Kidney (tissue), 14 donors: ENCODE measurements around the gene UQCC2. TPM values are rescaled to one million over a fixed set of nuclear protein-coding genes. Genes with fewer than 3 reads are reported as not detected.
A peak's percentile ranks its signal among the peaks of the same experiment; 100 is the strongest.

Experiments
- DNase-seq, 5 donors: peaks; one replicate each; pipeline ENCODE4 v3.0.0-alpha.2; 2013 to 2020
- FAIRE-seq: peaks from 2 replicates; lab custom pipeline; 2012; peaks lifted over from hg19 to GRCh38; lab: Jason Lieb, UNC
- H3K27ac ChIP-seq, 2 donors: one replicate each; pipeline ENCODE4 v1.7.0; 2013; ENCODE audit warnings: low read depth in 2 of 2, low read length in 2 of 2, inconsistent platforms in 1 of 2
- H3K27me3 ChIP-seq: one replicate; pipeline ENCODE4 v1.7.1; 2013; ENCODE audit warnings: low read length, inconsistent platforms; ENCODE audit not compliant: control insufficient read depth, insufficient read depth
- H3K36me3 ChIP-seq, 3 donors: one replicate each; pipeline versions ENCODE4 v1.7.0 to v1.7.1; 2013; ENCODE audit warnings: low read length in 3 of 3, control low read depth in 1 of 3, inconsistent platforms in 1 of 3; ENCODE audit not compliant: insufficient read depth in 3 of 3, control insufficient read depth in 2 of 3
- H3K4me1 ChIP-seq, 3 donors: one replicate each; pipeline versions ENCODE4 v1.7.0 to v1.7.1; 2013; ENCODE audit warnings: low read length in 3 of 3, inconsistent platforms in 1 of 3, low read depth in 1 of 3; ENCODE audit not compliant: control insufficient read depth in 2 of 3, insufficient read depth in 2 of 3
- H3K4me3 ChIP-seq, 3 donors: one replicate each; pipeline versions ENCODE4 v1.7.0 to v1.8.1; 2013; ENCODE audit warnings: low read length in 3 of 3, control low read depth in 1 of 3, inconsistent platforms in 1 of 3
- H3K9ac ChIP-seq, 3 donors: one replicate each; pipeline versions ENCODE4 v1.7.0 to v1.7.1; 2013; ENCODE audit warnings: low read length in 3 of 3, control low read depth in 1 of 3, inconsistent platforms in 1 of 3
- H3K9me3 ChIP-seq, 3 donors: one replicate each; pipeline versions ENCODE4 v1.7.0 to v1.7.1; 2013; ENCODE audit warnings: low read length in 3 of 3, control low read depth in 1 of 3, inconsistent platforms in 1 of 3; ENCODE audit not compliant: control insufficient read depth in 2 of 3, insufficient read depth in 1 of 3
- intact Hi-C: fragments of 100-400 bp; cut with DNase I; formaldehyde crosslinking; loops from one replicate; pipeline ENCODE4 v1.11.1; 2022
- polyA plus RNA-seq: library from polyadenylated mRNA; stranded (reverse); fragments of 350-450 nt; fragmentation: Illumina TruSeq; extraction: RNeasy Lipid Tissue Mini Kit (QIAGEN cat#74804); gene quantifications from one replicate; pipeline ENCODE4 v1.2.3, GENCODE V29; 2014; ENCODE audit warnings: low read depth, low replicate concordance; ENCODE audit not compliant: insufficient read depth
- total RNA-seq: library from RNA; stranded (reverse); fragmentation: NEBNext Ultra II Directional; extraction: Animal tissue kit (Norgen Biotek cat#: 25700); gene quantifications from one replicate; pipeline ENCODE4 v1.2.1, GENCODE V29; 2021
- TF ChIP-seq, protein P1 (sequence below): IDR thresholded peaks from 3 replicates; pipeline ENCODE4 v1.5.1; 2012; ENCODE audit warnings: mild to moderate bottlenecking, moderate library complexity, borderline replicate concordance; ENCODE audit not compliant: insufficient read depth; ENCODE audit errors: extremely low read depth
- donor health status: control.
- donor health status: control.
- donor health status: control.
- donor health status: control.
- donor health status: control.
- donor health status: DM: yes; HTN: yes; CAD: no.
- donor health status: Normal renal cell carcinoma (clear cell type).

UQCC2 gene
- total and polyA plus RNA-seq, 2 donors from 2014 or later = 39.6 to 189 TPM

DNA sequence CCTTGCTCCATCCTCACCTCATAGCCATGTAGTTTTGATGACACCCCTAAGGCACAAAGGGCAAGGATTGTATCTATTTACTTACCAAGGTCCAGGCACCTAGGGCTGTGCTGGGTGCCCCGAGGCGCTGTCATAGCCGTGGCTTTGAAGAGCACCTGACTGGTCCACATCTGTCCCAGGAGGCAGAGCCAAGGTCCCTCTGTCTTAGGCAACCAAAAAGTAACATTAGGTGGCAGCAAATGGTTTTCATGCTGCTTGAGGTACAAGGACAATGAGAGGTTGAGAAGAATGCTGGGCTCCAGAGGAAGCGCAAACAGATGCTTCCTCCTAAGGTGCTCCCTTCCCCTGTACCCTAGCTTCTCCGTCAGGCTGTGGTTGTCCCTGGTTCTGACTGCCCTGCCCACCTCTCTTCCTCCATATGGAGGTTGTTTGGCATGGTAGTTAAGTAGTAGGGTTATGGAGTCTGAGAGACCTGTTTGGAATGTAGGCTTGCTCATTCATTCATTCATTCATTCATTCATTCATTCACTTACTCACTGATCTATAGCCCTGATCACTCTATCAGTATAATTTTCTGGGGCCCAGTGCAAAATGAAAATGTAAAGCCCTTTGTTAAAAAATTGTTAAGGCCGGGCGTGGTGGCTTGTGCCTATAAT lies 3.0 kb upstream of the UQCC2 start:
- H3K36me3 ChIP-seq = peaks cover 0 to 3% (median 0%) of the 10 kb centered on the region in 3 donors
- no peak overlapping the region for H3K4me3 ChIP-seq
- peaks cover 3 to 25% (median 14%) of the 10 kb centered on the region in 3 donors for H3K4me1 ChIP-seq
- DNase-seq (peak in 1 of 5 donors; percentile 18), FAIRE-seq (no peak)
- no peaks in the 10 kb centered on the region for H3K27me3 ChIP-seq
- H3K27ac ChIP-seq = no peak overlapping the region
- intact Hi-C loops = no loop called here
- TF ChIP-seq, protein P1, sequence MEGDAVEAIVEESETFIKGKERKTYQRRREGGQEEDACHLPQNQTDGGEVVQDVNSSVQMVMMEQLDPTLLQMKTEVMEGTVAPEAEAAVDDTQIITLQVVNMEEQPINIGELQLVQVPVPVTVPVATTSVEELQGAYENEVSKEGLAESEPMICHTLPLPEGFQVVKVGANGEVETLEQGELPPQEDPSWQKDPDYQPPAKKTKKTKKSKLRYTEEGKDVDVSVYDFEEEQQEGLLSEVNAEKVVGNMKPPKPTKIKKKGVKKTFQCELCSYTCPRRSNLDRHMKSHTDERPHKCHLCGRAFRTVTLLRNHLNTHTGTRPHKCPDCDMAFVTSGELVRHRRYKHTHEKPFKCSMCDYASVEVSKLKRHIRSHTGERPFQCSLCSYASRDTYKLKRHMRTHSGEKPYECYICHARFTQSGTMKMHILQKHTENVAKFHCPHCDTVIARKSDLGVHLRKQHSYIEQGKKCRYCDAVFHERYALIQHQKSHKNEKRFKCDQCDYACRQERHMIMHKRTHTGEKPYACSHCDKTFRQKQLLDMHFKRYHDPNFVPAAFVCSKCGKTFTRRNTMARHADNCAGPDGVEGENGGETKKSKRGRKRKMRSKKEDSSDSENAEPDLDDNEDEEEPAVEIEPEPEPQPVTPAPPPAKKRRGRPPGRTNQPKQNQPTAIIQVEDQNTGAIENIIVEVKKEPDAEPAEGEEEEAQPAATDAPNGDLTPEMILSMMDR = no peak
- H3K9ac ChIP-seq = no peak overlapping the region
- H3K9me3 ChIP-seq = no peaks in the 10 kb centered on the region

DNA sequence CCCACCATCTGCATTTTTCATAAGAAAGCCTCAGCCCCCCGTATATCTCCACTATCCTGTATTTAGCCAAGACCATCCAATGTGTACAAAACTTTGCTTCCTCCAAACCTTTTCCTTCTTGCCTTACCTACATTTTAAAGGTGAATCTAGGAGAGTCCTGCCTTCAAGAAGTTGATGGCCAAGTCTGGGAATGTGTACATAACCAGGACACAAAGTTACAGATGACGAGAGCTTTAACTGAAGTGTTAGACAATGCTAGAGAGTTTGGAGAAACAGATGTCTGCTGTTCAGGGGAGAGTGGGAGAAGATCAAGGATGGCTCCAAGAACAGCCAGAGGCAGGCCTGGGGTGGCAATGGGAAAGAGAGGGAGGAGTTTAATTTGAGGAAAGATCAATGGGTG lies 2.3 kb upstream of the UQCC2 start:
- peaks cover 0 to 10% (median 0%) of the 10 kb centered on the region in 3 donors for H3K36me3 ChIP-seq
- TF ChIP-seq, protein P1 = no peak
- peaks cover 3 to 25% (median 14%) of the 10 kb centered on the region in 3 donors for H3K4me1 ChIP-seq
- H3K27ac ChIP-seq = no peak overlapping the region
- H3K9ac ChIP-seq = no peak overlapping the region
- DNase-seq (no peak), FAIRE-seq (no peak)
- no peaks in the 10 kb centered on the region for H3K27me3 ChIP-seq
- intact Hi-C loops = no loop called here
- no peaks in the 10 kb centered on the region for H3K9me3 ChIP-seq
- no peak overlapping the region for H3K4me3 ChIP-seq

DNA sequence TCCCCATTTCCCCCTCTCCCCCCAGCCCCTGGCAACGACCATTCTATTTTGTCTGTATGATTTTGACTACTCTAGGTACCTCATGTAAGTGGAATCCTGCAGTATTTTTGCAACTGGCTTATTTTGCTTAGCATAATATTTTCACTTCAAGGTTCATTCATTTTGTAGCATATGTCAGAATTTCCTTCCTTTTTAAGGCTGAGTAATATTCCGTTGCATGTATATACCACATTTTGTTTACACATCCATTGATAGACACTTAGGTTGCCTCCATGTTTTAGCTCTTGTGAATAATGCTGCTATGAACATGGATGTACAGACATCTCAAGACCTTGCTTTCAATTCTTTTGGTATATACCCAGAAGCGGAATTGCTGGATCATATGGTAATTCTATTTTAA lies 1.4 kb upstream of the UQCC2 start:
- no peak for FAIRE-seq

More for the DNA sequence above, 1.4 kb upstream of the UQCC2 start:
- intact Hi-C loops = no loop called here
- DNase-seq = no peak
- Histone ChIP-seq H3K4me3 (no peak overlapping the region), H3K27ac (no peak overlapping the region), H3K36me3 (peaks cover 0 to 12% (median 0%) of the 10 kb centered on the region in 3 donors), H3K4me1 (peaks cover 3 to 25% (median 14%) of the 10 kb centered on the region in 3 donors), H3K9me3 (no peaks in the 10 kb centered on the region), H3K27me3 (no peaks in the 10 kb centered on the region), H3K9ac (no peak overlapping the region)
- TF ChIP-seq, protein P1 = no peak
